HG02798 (cell line): ENCODE results near the gene UTP14C.
"Not testable (repeated sequence)": the region's sequence is repeated elsewhere in the genome, so short reads cannot be mapped to it uniquely, and the experiment has no call there.

Experiments used
- ATAC-seq: cut with Tn5 transposase; IDR thresholded peaks from one replicate; pipeline ENCODE4 v1.9.1; 2021; ENCODE audit warnings: mild to moderate bottlenecking; ENCODE audit not compliant: unreplicated experiment, poor library complexity

UTP14C gene, protein sequence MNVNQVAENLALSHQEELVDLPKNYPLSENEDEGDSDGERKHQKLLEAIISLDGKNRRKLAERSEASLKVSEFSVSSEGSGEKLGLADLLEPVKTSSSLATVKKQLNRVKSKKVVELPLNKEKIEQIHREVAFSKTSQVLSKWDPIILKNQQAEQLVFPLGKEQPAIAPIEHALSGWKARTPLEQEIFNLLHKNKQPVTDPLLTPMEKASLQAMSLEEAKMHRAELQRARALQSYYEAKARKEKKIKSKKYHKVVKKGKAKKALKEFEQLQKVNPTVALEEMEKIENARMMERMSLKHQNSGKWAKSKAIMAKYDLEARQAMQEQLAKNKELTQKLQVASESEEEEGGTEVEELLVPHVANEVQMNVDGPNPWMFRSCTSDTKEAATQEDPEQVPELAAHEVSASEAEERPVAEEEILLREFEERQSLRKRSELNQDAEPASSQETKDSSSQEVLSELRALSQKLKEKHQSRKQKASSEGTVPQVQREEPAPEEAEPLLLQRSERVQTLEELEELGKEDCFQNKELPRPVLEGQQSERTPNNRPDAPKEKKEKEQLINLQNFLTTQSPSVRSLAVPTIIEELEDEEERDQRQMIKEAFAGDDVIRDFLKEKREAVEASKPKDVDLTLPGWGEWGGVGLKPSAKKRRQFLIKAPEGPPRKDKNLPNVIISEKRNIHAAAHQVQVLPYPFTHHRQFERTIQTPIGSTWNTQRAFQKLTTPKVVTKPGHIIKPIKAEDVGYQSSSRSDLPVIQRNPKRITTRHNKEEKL

DNA sequence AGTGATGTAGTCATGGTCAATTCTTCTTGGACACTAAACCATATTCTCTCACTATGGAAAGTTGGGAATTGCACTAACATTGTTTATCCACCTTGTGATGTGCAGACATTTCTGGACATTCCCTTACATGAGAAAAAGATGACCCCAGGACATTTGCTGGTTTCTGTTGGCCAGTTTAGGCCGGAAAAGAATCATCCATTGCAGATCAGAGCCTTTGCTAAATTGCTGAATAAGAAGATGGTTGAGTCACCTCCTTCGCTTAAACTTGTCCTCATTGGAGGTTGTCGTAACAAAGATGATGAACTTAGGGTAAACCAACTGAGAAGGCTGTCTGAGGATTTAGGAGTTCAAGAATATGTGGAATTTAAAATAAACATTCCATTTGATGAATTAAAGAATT lies at the start of gene UTP14C:
Gene UTP14C (plus strand): TSS at position 211 of the 400 bp plus-strand sequence. CDS start 4,114 bp downstream, outside the sequence.
- no peak for ATAC-seq

DNA sequence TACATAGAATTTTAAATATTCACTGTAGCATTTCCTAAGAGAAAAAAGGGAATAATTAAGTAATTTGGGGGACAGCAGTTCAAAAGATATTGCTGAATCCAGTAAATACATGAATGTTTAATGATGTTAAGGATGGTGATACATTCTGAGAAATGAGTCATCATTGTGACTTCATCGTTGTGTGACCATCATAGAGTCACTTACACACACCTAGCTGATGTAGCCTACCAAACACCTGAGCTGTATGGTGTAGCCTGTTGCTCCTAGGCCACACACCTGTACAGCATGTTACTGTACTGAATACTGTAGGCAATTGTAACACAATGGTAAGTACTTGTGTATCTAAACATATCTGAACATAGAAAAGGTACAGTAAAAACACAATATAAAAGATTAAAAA lies 48.1 kb upstream of the UTP14C start:
- ATAC-seq: no peak

DNA sequence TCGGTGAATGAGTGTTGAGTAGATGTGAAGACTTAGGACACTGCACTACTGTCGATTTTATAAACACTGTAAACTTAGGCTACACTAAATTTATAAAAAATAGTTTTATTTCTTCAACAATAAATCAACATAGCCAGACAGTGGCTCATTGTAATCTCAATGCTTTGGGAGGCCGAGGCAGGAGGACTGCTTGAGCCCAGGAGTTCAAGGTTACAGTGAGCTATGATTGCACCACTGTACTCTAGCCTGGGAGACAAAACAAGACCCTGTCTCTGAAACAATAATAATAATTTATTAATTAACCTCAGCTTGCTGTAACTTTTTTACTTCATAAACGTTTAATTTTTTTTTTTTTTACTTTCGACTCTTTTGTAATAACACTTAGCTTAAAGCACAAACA lies 47.6 kb upstream of the UTP14C start:
- no peak for ATAC-seq

DNA sequence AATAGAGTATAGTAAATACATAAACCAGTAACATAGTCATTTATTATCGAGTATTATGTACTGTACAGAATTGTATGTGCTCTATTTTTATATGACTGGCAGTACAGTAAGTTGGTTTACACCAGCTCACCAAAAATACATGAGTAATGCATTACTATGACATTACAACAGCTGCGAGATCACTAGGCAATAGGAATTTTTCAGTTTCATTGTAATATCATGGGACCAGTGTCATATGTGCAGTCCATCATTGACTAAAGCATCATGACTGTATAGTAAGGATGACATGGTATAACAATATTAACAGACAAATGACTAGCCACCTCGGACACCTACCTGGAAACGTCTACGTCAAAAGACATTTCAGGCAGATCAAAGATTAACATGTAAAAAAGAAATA lies 46.9 kb upstream of the UTP14C start:
- no peak for ATAC-seq

DNA sequence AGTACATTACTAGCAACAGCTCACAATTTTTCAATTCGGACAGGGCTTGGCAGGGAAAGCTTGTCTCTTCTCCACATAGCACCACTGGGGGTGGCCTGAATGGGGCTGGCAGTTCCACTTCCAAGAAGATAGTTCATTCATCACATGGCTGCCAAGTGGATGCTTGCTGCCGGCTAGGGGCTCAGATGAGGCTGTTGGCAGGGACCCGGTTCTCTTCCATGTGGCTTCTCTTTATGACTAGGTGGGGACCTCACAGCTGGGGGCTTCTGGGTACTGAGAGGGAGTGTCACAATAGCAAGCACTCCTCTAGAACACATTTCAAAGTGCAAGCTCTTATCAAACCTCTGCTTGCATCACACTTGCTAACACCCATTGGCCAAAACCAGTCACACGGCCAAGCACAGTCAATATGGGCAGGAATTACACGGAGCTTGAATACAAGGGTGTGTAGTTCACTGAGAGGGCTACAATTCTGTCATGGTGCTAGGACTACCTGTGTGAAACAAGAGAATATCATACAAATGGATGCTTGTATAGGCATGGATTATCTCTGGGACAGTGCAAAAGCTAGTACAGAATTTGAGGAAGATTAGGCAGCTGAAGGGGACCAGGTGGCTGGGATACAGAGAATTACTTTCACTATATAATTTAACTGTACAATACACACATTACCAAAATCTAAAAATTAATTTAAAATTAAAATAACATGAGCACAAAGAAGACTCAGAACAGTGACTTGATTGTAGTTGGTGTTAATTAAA lies 45.5 kb upstream of the UTP14C start:
- ATAC-seq: no peak

DNA sequence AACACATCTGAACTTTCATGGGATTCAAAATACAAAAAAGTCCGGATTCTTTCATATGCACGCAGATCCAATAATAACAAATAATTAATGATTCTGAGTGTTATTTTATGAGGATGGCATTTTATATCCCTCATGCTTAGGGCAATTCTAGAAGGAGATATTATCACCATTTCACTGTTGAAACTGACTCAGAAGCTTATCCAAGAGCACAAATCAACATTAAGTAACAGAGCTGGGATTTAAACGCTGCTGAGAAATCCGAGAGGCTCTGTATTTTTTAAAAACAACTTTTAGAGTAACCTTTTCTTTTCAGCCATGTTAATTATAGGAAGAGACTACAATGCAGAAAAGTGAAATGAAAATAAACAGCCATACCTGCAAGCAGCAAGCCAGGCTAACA lies 43.6 kb upstream of the UTP14C start:
- ATAC-seq: no peak

DNA sequence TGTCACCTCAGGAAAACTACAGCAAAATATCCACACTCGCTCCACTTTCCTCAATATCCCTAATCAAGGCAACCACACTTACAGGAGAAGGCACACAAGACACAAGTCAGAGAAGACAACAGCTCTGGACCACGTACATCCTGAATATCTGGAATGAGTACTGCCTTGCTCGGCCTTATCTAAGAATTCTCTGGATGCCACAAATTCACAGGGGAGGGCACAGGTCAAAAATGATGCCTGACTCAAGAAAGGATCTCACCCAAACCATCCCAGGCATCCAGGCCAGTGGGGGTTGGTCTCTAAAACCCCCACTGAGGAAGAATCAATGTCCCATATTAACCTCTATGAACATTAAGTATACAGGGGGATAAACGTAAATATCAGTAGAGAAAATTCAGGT lies 43.1 kb upstream of the UTP14C start:
- no peak for ATAC-seq

DNA sequence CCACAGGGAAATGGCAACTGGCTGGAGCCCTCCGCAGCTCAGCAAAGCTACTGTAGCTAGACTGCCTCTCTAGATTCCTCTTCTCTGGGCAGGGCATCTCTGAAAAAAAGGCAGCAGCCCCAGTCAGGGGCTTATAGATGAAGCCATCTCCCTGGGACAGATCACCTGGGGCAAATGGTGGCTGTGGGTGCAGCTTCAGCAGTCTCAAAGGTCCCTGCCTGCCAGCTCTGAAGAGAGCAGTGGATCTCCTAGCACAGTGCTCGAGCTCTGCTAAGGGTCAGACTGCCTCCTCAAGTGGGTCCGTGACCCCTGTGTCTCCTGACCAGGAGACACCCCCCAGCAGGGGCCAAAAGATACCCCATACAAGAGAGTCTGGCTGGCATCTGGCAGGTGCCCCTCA lies 41.2 kb upstream of the UTP14C start:
- ATAC-seq: not testable (repeated sequence)

DNA sequence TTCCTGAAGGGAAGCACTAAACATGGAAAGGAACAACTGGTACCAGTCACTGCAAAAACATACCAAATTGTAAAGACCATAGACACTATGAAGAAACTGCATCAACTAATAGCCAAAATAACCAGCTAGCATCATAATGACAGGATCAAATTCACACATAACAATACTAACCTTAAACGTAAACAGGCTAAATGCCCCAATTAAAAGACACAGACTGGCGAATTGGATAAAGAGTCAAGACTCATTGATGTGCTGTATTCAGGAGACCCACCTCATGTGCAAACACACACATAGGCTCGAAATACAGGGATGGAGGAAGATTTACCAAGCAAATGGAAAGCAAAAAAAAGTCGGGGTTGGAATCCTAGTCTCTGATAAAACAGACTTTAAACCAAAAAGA lies 39.6 kb upstream of the UTP14C start:
- ATAC-seq: not testable (repeated sequence)

DNA sequence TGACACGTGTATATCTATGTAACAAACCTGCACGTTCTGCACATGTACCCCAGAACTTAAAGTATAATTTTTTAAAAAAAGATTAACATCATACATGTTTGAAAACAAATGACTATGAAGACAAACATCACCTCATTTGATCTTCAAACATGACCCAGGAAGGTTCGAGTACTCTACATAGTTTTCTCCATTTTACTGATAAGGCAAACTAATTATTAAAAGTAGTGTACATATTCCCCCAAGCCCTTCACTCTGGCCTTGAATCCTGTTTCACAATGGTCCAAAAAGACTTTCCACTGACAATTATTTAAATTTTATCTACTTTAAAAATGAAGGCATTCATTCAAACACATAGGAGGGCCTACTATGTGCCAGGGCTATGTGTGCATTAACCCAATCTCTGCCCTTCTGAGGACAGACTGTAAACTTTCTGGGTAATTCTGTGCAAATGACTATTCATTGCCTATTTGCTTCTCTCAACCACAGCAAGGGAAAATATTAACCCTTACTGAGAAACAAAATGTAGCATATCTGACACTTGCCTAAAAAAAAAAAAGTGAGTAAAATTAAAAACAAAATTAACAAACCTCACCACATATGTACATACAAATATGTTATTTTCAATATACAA lies 35.4 kb upstream of the UTP14C start:
- ATAC-seq: no peak

DNA sequence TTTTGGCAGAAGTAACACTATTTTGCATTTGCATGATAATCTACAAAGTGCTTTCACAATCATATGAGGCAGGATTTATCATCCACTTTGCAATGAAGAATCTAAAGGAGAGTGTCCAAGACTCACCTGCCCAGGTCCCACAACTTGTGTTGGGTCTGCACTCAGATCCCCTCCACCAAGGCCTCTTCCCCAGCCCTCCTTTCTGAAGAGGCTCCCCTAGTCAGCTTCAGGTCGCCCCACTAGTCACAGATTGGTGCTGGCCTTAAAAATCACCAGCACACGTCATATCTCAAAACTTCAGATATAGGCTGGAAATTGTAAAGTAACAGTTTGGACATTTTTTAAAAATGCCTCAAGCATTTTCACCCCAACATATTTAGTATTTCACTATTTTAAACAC lies 30.8 kb upstream of the UTP14C start:
- no peak for ATAC-seq

DNA sequence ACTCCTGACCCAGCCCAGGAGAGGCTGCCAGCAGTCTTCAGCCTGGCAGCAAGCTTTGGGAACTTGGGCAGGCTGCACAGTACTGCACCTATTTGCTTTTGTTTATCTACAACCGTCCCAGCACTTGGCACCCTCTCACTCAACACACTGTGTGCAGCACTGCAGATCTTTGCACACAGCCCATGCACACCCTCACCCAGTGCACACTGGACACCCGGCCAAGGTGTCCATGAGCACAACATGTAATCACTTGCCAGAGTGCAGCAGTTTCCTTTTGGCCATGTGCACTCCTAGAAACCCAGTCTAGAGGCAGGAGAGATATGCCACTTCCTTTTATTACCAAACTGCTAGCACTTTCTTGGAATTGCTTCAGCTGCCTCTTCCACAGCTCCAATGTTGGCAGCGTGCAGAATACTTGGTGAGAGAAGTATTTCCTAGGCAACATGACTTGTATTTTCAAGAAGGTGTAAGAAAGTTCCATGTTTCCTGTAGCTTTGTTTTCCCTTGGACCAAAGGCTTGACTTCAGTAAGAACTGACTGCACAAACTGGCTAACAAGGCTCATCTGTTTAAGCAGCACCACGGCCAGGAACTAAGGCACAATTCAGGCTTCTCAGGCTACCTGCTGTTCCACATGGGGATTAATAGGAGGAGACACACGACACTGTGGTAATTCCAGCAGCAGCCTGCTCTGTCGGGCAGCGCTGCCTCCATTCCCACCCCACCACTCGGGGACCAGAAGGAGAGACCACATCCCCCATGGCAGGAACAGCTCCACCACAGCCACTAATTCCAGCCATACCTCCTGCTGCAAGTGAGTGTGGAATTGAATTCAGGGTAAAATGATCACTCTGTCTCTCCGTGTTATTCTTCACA lies 28.6 kb upstream of the UTP14C start:
- no peak for ATAC-seq

DNA sequence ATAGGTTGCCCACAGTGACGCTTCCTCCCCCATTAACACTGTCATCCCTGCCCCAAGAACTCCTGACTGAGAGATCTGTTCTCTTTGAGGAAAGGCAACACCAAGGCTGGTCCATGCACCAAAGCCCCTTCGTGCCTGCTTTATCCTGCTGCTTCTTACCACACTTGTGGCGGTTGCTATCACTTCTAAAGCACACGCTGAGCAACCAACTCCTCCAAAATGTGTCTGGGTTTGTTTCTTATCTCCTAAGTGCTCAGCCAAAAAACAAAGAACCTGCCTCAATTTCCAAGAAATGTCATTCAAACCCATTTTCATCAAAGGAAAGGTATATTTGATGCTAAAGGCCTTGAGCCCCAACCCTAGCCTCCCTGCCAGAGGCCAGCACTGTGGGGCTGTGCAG lies 27.9 kb upstream of the UTP14C start:
- ATAC-seq: no peak

DNA sequence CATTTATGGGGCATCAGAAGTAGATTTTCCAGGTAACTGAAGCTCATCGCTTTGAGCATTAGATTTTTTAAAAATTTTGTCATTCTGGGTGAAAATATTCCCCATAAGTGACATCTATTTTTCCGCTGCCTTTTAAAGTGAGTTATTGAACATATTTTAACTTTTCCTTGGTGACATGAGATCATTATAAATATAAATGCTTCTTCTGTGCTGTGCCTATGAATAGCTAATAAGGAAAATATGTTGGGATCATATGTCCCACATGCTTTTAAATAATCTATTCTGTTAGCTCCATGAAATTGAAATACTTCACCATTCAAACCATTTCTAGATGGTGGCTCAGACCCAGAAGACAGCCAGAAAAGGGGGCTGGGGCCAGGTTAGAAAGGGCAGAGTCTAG lies 27.3 kb upstream of the UTP14C start:
- no peak for ATAC-seq

DNA sequence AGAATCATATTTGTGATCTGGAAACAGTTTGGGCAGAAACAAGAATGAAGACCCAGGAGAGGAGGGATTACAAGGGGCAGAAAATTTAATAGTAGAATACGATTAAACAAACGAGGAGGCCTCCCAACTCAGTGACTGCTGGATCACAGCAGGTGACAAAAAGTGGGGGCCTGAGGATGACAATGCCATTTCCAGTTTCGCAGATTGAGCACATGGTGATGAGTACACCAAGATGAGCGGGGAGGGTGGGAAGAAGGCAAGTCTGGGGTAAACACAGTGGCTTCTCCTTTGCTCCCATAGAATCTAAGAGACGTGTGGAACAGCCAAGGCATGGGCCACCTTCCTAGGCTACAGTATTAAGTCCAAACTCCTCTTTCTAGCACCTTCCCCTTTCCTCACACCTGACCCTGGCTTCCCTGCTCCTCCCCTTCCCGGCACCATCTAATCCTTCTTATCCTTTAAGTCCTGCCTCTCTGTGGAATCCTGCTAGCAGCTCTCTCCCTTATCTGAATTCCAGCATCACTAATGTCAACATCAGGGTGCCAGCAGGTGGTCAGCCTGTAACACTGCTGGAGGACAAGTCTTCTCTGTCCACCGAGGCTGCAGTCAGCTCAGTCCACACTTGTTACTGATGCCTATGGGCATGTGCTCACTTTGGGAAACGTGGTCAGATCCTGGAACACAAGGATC lies 26.7 kb upstream of the UTP14C start:
- ATAC-seq: no peak

DNA sequence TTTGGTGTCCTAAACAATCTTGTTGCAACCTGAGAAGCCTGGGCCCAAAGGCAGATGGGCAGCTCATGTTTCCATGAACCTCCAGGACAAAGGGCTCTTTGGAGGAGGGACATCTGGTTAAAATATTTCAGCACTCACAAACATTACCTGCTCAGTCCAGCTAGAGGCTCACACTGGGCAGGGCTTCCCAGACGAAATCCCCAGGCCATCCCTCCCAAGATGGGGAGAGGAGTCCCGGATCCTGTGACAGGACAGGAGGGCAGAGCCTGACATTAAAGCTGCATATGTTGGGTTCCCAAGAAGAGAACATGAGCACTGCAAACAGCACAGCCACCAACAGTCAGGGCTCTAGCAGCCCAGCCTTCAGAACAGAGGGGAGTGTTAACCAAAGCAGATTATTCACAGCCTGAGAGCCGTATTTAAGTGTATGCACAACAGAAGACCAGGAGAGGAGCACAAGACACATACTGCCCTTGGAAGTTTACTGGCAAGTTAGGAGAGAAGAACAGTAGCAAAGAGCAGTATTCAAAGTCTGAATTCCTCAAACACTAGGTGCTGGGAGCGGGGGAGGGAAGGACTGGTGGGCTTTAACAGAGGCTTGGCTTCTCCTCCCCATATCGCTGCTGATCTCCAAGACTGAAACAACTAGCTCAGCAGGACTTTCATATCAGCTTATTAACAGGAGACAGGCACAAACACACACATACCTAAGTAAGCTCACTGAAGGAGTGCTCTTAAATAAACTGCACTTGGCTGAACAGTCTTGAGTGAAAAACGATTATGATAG lies 25.6 kb upstream of the UTP14C start:
- ATAC-seq: no peak

DNA sequence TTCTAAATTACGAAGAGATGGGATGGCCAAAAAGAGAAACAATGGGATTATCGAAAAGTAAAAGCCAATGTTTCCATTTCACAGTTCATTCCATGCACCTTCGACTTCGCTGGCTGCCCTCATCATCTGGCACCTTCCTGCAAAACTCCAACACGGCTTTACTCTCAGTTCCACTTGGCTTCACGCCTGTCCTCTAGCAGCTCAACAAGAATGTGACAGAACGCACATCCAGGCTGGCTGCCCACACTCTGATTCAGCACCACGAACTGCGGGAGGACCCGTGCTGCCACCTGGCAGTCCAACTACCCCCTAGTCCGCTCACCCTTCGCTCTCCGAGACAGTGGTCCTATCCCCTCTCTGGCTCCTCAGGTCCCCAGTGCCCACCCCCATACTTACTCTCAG lies 25.0 kb upstream of the UTP14C start:
- ATAC-seq: no peak

DNA sequence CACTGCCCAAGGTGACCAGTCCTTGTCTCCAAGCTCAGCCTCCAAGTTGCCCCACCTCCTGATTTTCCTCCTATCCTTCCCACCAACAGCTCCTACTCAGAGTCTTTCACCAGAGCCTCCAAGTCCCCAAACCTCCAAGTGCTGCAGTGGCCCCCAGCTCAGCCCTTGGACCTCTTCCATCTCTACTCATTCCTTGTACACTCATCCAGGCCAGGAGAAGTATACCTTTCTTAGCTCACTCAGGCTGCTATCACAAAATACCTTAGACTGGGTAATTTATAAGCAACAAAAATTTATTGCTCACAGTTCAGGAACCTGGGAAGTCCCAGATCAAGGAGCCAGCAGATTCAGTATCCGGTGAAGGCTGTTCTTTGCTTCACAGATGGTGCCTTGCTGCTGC lies 24.6 kb upstream of the UTP14C start:
- ATAC-seq: no peak
